CD4-positive, alpha-beta T cell (primary cell): ENCODE results near the gene PURA. TPM values are rescaled to one million over a fixed set of nuclear protein-coding genes. Genes with fewer than 3 reads are reported as not detected.

Experiments used
- ATAC-seq: fragments of 200-7000 bp; cut with Tn5 transposase; one replicate; pipeline ENCODE4 v1.10.0; 2022; ENCODE audit warnings: mild to moderate bottlenecking; ENCODE audit not compliant: poor library complexity
- CTCF ChIA-PET: fragments of 350-600 bp; sonication (Branson Sonifier 250); formaldehyde crosslinking; loops from one replicate; lab custom pipeline; 2021; ENCODE audit warnings: antibody characterized with exemption, inconsistent platforms; lab: Charles Lee
- POLR2A ChIA-PET: fragments of 350-600 bp; sonication (Branson Sonifier 250); formaldehyde crosslinking; loops from one replicate; lab custom pipeline; 2021; ENCODE audit warnings: antibody characterized with exemption, inconsistent platforms; lab: Charles Lee
- DNase-seq, 14 experiments: peaks; one replicate each; pipeline ENCODE4 v3.0.0-alpha.2; 2013 to 2020; ENCODE audit warnings: mixed read lengths in 2 of 14
- H3K27ac ChIP-seq, 2 donors: one replicate each; pipeline versions ENCODE4 v1.5.1 to v1.7.0; 2013; ENCODE audit warnings: low read length in 2 of 2, low read depth in 1 of 2, mild to moderate bottlenecking in 1 of 2
- H3K27me3 ChIP-seq, 2 experiments: 1 replicate in 1 of 2; 2 replicates in 1 of 2; pipeline versions ENCODE4 v1.6.1 to v1.7.0; 2013; ENCODE audit warnings: low read length in 2 of 2, control low read depth in 1 of 2, mild to moderate bottlenecking in 1 of 2, moderate library complexity in 1 of 2; ENCODE audit not compliant: insufficient read depth in 2 of 2, control insufficient read depth in 1 of 2
- H3K36me3 ChIP-seq: one replicate; pipeline ENCODE4 v1.6.1; 2013; ENCODE audit warnings: low read length, control low read depth; ENCODE audit not compliant: insufficient read depth
- H3K4me1 ChIP-seq: one replicate; pipeline ENCODE4 v1.6.1; 2013; ENCODE audit warnings: low read length, control low read depth; ENCODE audit not compliant: insufficient read depth
- H3K4me3 ChIP-seq: one replicate; pipeline ENCODE4 v1.5.1; 2013; ENCODE audit warnings: mild to moderate bottlenecking, low read length, moderate library complexity
- H3K9me3 ChIP-seq, 2 experiments: 1 replicate in 1 of 2; 2 replicates in 1 of 2; pipeline versions ENCODE4 v1.6.1 to v1.7.0; 2013; ENCODE audit warnings: low read length in 2 of 2, mild to moderate bottlenecking in 2 of 2, control low read depth in 1 of 2, moderate library complexity in 1 of 2; ENCODE audit not compliant: control insufficient read depth in 1 of 2, insufficient read depth in 1 of 2
- H3K27ac Mint-ChIP-seq: one replicate; pipeline ENCODE4 v1.8.0; 2020; ENCODE audit warnings: mixed read lengths
- H3K27me3 Mint-ChIP-seq: one replicate; pipeline ENCODE4 v1.8.0; 2021; ENCODE audit warnings: mixed read lengths
- H3K36me3 Mint-ChIP-seq: one replicate; pipeline ENCODE4 v1.8.0; 2021; ENCODE audit warnings: low read depth, mixed read lengths
- H3K4me1 Mint-ChIP-seq: one replicate; pipeline ENCODE4 v1.8.0; 2021; ENCODE audit warnings: low read depth, mixed read lengths
- H3K4me3 Mint-ChIP-seq: one replicate; pipeline ENCODE4 v1.8.0; 2020; ENCODE audit warnings: mild to moderate bottlenecking, mixed read lengths
- H3K9me3 Mint-ChIP-seq: one replicate; pipeline ENCODE4 v1.8.0; 2020; ENCODE audit warnings: mixed read lengths
- intact Hi-C, 2 experiments: fragments of 100-400 bp; cut with DNase I in 1 of 2; cut with micrococcal nuclease in 1 of 2; formaldehyde crosslinking; loops; one replicate each; pipeline versions ENCODE4 v1.15.1 to v1.9.0; 2023 to 2025; cut with DNase I, micrococcal nuclease
- polyA plus RNA-seq, 2 donors: library from polyadenylated mRNA; unstranded; fragments of 120-200 nt; gene quantifications; one replicate each; pipeline ENCODE4 v1.2.1, GENCODE V29; 2013
- total RNA-seq, 174 experiments: library from RNA in 2 of 174; stranded (reverse) in 2 of 174; gene quantifications; one replicate each; pipeline ENCODE4 v1.2.3 and lab custom pipeline; 2021 to 2026
- TF ChIP-seq, protein P1 (sequence below): fragments of 200-600 bp; IDR thresholded peaks from one replicate; pipeline ENCODE4 v1.8.0; 2022; ENCODE audit warnings: antibody characterized with exemption, mild to moderate bottlenecking

PURA gene
- 1 to 10 TPM; 7.0 to 7.9 TPM for total RNA-seq
- polyA plus RNA-seq (2013, experiment 1 of 2) = 15.6 TPM
- 15.5 TPM for polyA plus RNA-seq (2013, experiment 2 of 2)
- total RNA-seq (lab: John Stamatoyannopoulos, UW) = 15.0 to 216 (median 52.5) reads per million in 172 experiments

DNA sequence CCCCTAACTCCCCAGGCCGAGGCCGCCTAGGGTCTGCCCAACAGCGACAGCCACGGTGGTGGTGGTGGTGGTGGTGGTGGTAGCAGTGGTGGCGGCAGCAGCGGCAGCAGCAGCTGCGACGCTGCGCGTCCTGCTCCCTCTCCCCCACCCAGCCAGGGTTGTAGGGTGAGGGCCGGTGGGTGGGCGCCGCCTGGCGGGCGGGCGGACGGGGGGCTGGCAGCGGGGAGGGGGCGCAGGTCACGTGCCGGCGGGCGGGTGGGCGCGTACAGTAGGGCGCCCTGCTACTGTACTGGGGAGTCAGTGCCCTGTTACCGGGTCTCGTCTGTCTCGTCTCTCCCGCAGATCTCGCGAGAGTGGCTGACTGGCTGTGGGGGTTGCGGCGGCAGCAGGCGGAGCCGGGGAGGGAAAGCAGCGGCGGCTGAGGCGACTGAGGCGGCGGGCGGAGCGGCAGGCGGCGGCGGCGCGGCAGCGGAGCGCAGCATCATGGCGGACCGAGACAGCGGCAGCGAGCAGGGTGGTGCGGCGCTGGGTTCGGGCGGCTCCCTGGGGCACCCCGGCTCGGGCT is at the start of gene PURA:
TSS of gene PURA (plus strand) at position 411 of the 565 bp plus-strand sequence. CDS start at position 484, 73 bp downstream.
- intact Hi-C loops = loop anchor here in 1 of 2 experiments (2.0 to 10.0 kb wide), 6 partner anchors 31 to 1539 kb away; partner anchors contain the start of genes HSPA9, SPATA24 and UBE2D2
- Mint-ChIP-seq H3K4me3 (peak within 1 kb of the TSS; percentile 100), H3K36me3 (peaks cover 11% of the 10 kb centered on the region), H3K27me3 (peaks cover 6% of the 10 kb centered on the region), H3K4me1 (peaks cover 90% of the 10 kb centered on the region), H3K27ac (peak within 1 kb of the TSS; percentile 96), H3K9me3 (no peaks in the 10 kb centered on the region)
- no peaks in the 10 kb centered on the region for H3K36me3 ChIP-seq
- ChIA-PET POLR2A (interaction anchor here (0.6 to 2.2 kb wide), 4 partner anchors 9 to 61 kb away, joined by 3 to 11 read pairs (median 10); partner anchors contain the start of gene CYSTM1), CTCF (interaction anchor here (0.6 to 2.6 kb wide), 6 partner anchors 11 to 62 kb away, joined by 3 to 10 read pairs (median 3); no protein-coding TSS in a partner anchor)
- H3K4me1 ChIP-seq = peaks cover 40% of the 10 kb centered on the region
- ATAC-seq (peak; percentile 93), DNase-seq (peak; percentile 95 to 98 (median 97))
- peak within 1 kb of the TSS; percentile 84 for H3K4me3 ChIP-seq
- TF ChIP-seq, protein P1, sequence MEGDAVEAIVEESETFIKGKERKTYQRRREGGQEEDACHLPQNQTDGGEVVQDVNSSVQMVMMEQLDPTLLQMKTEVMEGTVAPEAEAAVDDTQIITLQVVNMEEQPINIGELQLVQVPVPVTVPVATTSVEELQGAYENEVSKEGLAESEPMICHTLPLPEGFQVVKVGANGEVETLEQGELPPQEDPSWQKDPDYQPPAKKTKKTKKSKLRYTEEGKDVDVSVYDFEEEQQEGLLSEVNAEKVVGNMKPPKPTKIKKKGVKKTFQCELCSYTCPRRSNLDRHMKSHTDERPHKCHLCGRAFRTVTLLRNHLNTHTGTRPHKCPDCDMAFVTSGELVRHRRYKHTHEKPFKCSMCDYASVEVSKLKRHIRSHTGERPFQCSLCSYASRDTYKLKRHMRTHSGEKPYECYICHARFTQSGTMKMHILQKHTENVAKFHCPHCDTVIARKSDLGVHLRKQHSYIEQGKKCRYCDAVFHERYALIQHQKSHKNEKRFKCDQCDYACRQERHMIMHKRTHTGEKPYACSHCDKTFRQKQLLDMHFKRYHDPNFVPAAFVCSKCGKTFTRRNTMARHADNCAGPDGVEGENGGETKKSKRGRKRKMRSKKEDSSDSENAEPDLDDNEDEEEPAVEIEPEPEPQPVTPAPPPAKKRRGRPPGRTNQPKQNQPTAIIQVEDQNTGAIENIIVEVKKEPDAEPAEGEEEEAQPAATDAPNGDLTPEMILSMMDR = no peak
- H3K27me3 ChIP-seq = peaks cover 8 to 10% of the 10 kb centered on the region in 2 experiments
- H3K27ac ChIP-seq = peak within 1 kb of the TSS; percentile 82 to 83
- no peaks in the 10 kb centered on the region for H3K9me3 ChIP-seq

DNA sequence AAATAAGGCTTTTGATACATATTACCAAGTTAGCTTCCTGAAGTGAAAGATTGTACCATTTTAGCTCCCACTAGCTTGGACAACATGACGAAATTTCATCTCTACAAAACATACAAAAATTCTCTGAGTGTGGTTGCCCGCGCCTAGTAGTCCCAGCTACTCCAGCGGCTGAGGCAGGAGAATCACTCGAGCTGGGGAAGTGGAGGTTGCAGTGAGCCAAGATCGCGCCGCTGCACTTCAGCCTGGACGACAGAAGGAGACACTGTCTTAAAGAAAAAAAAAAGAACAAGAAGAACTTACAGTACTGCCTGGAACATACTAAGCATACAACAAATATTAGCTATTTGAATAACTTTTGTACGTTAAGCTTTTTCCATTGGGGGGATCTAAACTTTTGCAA is 41.1 kb upstream of the PURA start:
- no peaks in the 10 kb centered on the region for H3K9me3 Mint-ChIP-seq
- no peaks in the 10 kb centered on the region for H3K9me3 ChIP-seq
- no peaks in the 10 kb centered on the region for H3K36me3 Mint-ChIP-seq
- ChIA-PET POLR2A (interaction anchor here (0.7 to 1.2 kb wide), 2 partner anchors 43 to 71 kb away, joined by 5 to 7 read pairs; no protein-coding TSS in a partner anchor), CTCF (interaction anchor here (0.9 to 3.3 kb wide), 10 partner anchors 33 to 89 kb away, joined by 3 to 38 read pairs (median 4); partner anchors contain the start of gene PURA)
- TF ChIP-seq, protein P1 = no peak
- H3K4me1 Mint-ChIP-seq = no peaks in the 10 kb centered on the region
- DNase-seq (peak in 1 of 14 experiments; percentile 5), ATAC-seq (no peak)
- H3K27me3 ChIP-seq = peaks cover 7 to 10% of the 10 kb centered on the region in 2 experiments
- no peak overlapping the region for H3K27ac ChIP-seq
- H3K4me3 Mint-ChIP-seq = no peak overlapping the region
- H3K27ac Mint-ChIP-seq = no peak overlapping the region
- no peaks in the 10 kb centered on the region for H3K4me1 ChIP-seq
- intact Hi-C loops = loop anchor here (1.0 to 5.0 kb wide), 4 partner anchors 34 to 84 kb away; no protein-coding TSS in a partner anchor
- H3K36me3 ChIP-seq = no peaks in the 10 kb centered on the region
- peaks cover 34% of the 10 kb centered on the region for H3K27me3 Mint-ChIP-seq
- no peak overlapping the region for H3K4me3 ChIP-seq

DNA sequence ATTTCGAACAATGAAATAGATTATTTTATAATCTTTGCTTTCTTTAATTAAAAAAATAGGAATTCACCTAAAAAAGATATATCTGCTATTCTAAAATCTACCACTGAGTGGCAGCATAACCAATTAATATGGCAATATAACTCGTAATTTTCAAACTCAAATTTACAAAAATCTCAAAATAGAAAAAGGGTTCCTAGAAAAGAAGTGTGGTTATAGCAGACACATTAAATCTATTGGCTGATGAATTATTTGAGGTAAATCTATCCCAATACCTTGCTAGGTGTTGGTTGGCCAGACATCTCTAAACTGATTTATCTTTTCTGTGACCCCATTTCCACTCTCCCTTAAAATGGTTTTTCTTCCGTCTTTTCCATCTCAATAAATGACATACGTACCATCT is 40.6 kb upstream of the PURA start:
- no peaks in the 10 kb centered on the region for H3K4me1 ChIP-seq
- POLR2A ChIA-PET = interaction anchor here (0.7 to 1.2 kb wide), 2 partner anchors 42 to 71 kb away, joined by 5 to 7 read pairs; no protein-coding TSS in a partner anchor
- H3K27me3 ChIP-seq = peaks cover 7 to 10% of the 10 kb centered on the region in 2 experiments
- intact Hi-C loops = loop anchor here (1.0 to 5.0 kb wide), 4 partner anchors 34 to 84 kb away; no protein-coding TSS in a partner anchor
- TF ChIP-seq, protein P1 = peak; percentile 83
- H3K36me3 ChIP-seq = no peaks in the 10 kb centered on the region
- Mint-ChIP-seq H3K27ac (no peak overlapping the region), H3K9me3 (no peaks in the 10 kb centered on the region), H3K4me3 (no peak overlapping the region), H3K36me3 (no peaks in the 10 kb centered on the region), H3K4me1 (no peaks in the 10 kb centered on the region), H3K27me3 (peaks cover 36% of the 10 kb centered on the region)
- H3K9me3 ChIP-seq = no peaks in the 10 kb centered on the region
- no peak overlapping the region for H3K4me3 ChIP-seq
- DNase-seq (peak in 3 of 14 experiments; percentile 49 to 67 (median 64)), ATAC-seq (no peak)
- no peak overlapping the region for H3K27ac ChIP-seq
- CTCF ChIA-PET = interaction anchor here (0.9 to 3.3 kb wide), 10 partner anchors 32 to 84 kb away, joined by 3 to 38 read pairs (median 4); partner anchors contain the start of gene PURA
